ENCODE results near the gene COL10A1.

Gene COL10A1

DNA sequence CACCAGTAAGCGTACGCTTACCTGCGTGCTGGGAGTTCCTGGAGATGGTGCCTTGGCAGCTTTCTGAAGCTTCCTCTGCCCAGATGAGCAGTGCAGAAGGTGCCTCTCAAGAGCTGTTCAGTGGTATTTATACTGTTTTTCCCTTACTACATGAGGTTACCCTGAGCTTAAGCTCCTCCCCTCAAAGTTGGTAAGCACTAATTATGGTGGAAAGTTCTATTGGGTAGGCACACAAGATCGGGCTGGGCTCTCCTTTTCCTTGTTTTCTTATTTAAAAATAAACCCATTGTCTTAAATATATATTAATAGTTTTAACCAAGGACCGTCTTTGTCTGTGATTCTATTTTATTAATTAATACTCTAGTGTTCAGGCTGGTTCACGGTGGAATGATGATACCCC lies at the start of gene COL10A1:
TSS of gene COL10A1 (minus strand) at position 101 of the 400 bp plus-strand sequence. CDS start 640 bp downstream, outside the sequence.
- H3K4me3 Mint-ChIP-seq = no peak within 1 kb of the TSS
- H3K36me3 Mint-ChIP-seq (ENCODE audit: insufficient read depth) = peaks cover 2% of the 10 kb centered on the region
- ATAC-seq (replicated peaks; ENCODE audit: extremely low read depth, poor library complexity, severe bottlenecking) = no peak
- H3K9me3 Mint-ChIP-seq = no peaks in the 10 kb centered on the region
- DNase-seq (ENCODE audit: low spot score in 2 of 2) = no peak
- H3K27me3 Mint-ChIP-seq = no peaks in the 10 kb centered on the region
- no peak within 1 kb of the TSS for H3K27ac Mint-ChIP-seq (ENCODE audit: low read depth)
- peaks cover 6% of the 10 kb centered on the region for H3K4me1 Mint-ChIP-seq

GRCh38 chr6:116175344-116175743 lies 49.4 kb upstream of the COL10A1 start:
- H3K9me3 Mint-ChIP-seq = peaks cover 8% of the 10 kb centered on the region

GRCh38 chr6:116173928-116174327 lies 48.0 kb upstream of the COL10A1 start:
- no peak for DNase-seq (ENCODE audit: low spot score in 2 of 2)
- no peak for ATAC-seq (replicated peaks; ENCODE audit: extremely low read depth, poor library complexity, severe bottlenecking)
- H3K27me3 Mint-ChIP-seq = no peaks in the 10 kb centered on the region
- no peak overlapping the region for H3K27ac Mint-ChIP-seq (ENCODE audit: low read depth)
- no peaks in the 10 kb centered on the region for H3K4me1 Mint-ChIP-seq
- peaks cover 8% of the 10 kb centered on the region for H3K9me3 Mint-ChIP-seq
- H3K4me3 Mint-ChIP-seq = no peak overlapping the region
- H3K36me3 Mint-ChIP-seq (ENCODE audit: insufficient read depth) = peaks cover 4% of the 10 kb centered on the region

More at GRCh38 chr6:116175344-116175743, 49.4 kb upstream of the COL10A1 start:
- DNase-seq (ENCODE audit: low spot score in 2 of 2) (no peak), ATAC-seq (replicated peaks; ENCODE audit: extremely low read depth, poor library complexity, severe bottlenecking) (no peak)
- Mint-ChIP-seq H3K27me3 (no peaks in the 10 kb centered on the region), H3K4me3 (no peak overlapping the region), H3K4me1 (no peaks in the 10 kb centered on the region), H3K27ac (ENCODE audit: low read depth) (no peak overlapping the region), H3K36me3 (ENCODE audit: insufficient read depth) (peaks cover 4% of the 10 kb centered on the region)

DNA sequence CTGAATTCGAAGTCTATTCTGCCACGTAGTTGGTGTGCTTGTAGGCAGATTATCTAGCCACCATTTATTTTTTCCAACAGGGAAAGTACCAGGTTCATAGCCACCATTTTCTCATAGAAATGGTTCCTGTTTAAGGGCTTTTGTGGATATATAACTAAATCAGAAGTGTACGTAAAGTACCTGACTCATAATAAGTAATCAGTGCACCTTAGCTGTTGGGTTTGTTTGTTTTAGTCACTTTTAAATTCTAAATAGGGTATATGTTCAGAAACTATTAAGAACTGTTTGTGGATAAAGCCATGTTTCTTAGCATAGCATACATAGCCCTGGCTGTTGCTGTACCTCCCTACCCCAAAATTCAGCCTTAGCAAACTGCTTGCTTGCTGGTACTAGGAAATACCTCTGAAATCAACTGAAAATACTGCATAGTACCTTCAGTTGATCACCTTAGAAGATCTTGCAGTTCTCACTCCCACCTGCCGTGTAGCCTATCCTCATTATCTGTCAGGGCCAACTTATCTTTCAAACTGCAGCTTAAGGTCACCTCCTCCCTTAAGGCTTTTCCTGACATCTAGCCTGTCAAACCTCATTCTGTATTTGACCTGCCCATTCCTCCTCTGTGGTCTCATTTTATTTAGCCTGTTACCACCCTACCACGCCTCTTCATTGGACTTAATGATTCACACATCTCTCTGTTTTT lies 44.6 kb upstream of the COL10A1 start:
- no peaks in the 10 kb centered on the region for H3K27me3 Mint-ChIP-seq
- no peak overlapping the region for H3K4me3 Mint-ChIP-seq
- no peak overlapping the region for H3K27ac Mint-ChIP-seq (ENCODE audit: low read depth)
- no peak for DNase-seq (ENCODE audit: low spot score in 2 of 2)
- peaks cover 4% of the 10 kb centered on the region for H3K9me3 Mint-ChIP-seq
- H3K36me3 Mint-ChIP-seq (ENCODE audit: insufficient read depth) = peaks cover 3% of the 10 kb centered on the region
- no peak for ATAC-seq (replicated peaks; ENCODE audit: extremely low read depth, poor library complexity, severe bottlenecking)
- H3K4me1 Mint-ChIP-seq = no peaks in the 10 kb centered on the region

GRCh38 chr6:116169880-116170279 lies 43.9 kb upstream of the COL10A1 start:
- no peaks in the 10 kb centered on the region for H3K4me1 Mint-ChIP-seq
- H3K9me3 Mint-ChIP-seq = no peaks in the 10 kb centered on the region
- peaks cover 2% of the 10 kb centered on the region for H3K36me3 Mint-ChIP-seq (ENCODE audit: insufficient read depth)
- no peak overlapping the region for H3K4me3 Mint-ChIP-seq
- ATAC-seq (replicated peaks; ENCODE audit: extremely low read depth, poor library complexity, severe bottlenecking) (no peak), DNase-seq (ENCODE audit: low spot score in 2 of 2) (no peak)
- H3K27me3 Mint-ChIP-seq = no peaks in the 10 kb centered on the region
- H3K27ac Mint-ChIP-seq (ENCODE audit: low read depth) = no peak overlapping the region

GRCh38 chr6:116168148-116168547 lies 42.2 kb upstream of the COL10A1 start:
- H3K27ac Mint-ChIP-seq (ENCODE audit: low read depth) = no peak overlapping the region
- H3K4me3 Mint-ChIP-seq = no peak overlapping the region
- ATAC-seq (replicated peaks; ENCODE audit: extremely low read depth, poor library complexity, severe bottlenecking) = no peak
- H3K4me1 Mint-ChIP-seq = no peaks in the 10 kb centered on the region
- peaks cover 4% of the 10 kb centered on the region for H3K36me3 Mint-ChIP-seq (ENCODE audit: insufficient read depth)
- no peaks in the 10 kb centered on the region for H3K27me3 Mint-ChIP-seq
- DNase-seq (ENCODE audit: low spot score in 2 of 2) = no peak
- H3K9me3 Mint-ChIP-seq = no peaks in the 10 kb centered on the region

GRCh38 chr6:116166369-116166768 lies 40.4 kb upstream of the COL10A1 start:
- no peak for ATAC-seq (replicated peaks; ENCODE audit: extremely low read depth, poor library complexity, severe bottlenecking)

GRCh38 chr6:116165596-116165995 lies 39.7 kb upstream of the COL10A1 start:
- DNase-seq (ENCODE audit: low spot score in 2 of 2) (no peak), ATAC-seq (replicated peaks; ENCODE audit: extremely low read depth, poor library complexity, severe bottlenecking) (no peak)
- H3K27ac Mint-ChIP-seq (ENCODE audit: low read depth) = no peak overlapping the region
- no peak overlapping the region for H3K4me3 Mint-ChIP-seq
- no peaks in the 10 kb centered on the region for H3K9me3 Mint-ChIP-seq
- H3K4me1 Mint-ChIP-seq = no peaks in the 10 kb centered on the region
- H3K36me3 Mint-ChIP-seq (ENCODE audit: insufficient read depth) = peaks cover 2% of the 10 kb centered on the region
- no peaks in the 10 kb centered on the region for H3K27me3 Mint-ChIP-seq

More at GRCh38 chr6:116166369-116166768, 40.4 kb upstream of the COL10A1 start:
- Mint-ChIP-seq H3K36me3 (ENCODE audit: insufficient read depth) (peaks cover 4% of the 10 kb centered on the region), H3K27me3 (no peaks in the 10 kb centered on the region), H3K4me1 (no peaks in the 10 kb centered on the region), H3K27ac (ENCODE audit: low read depth) (no peak overlapping the region), H3K9me3 (no peaks in the 10 kb centered on the region), H3K4me3 (no peak overlapping the region)
- DNase-seq (ENCODE audit: low spot score in 2 of 2) = no peak

DNA sequence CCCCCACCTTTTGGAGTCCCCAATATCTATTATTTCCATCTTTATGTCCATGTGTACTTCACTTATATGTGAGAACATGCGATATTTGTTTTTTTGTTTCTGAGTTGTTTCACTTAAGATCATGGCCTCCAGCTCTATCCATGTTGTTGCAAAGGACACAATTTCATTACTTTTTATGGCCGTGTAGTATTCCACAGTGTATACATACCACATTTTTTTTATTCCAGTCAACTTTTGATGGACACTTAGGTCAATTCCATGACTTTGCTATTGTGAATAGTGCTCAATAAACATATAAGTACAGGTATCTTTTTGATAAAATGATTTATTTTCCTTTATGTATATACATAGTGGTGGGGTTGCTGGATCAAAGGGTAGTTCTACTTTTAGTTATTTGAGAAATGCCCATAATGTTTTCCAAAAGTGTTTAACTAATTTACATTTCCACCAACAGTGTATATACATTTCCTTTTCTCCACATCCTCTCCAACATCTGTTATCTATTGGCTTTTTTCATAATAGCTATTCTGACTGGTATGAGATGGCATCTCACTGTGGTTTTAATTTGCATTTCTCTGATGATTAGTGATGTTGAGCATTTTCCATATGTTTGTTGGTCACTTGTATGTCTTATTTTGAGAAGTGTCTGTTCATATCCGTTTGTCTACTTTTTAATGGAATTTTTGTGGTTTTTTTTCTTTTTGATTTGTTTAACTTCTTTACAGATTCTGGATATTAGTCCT lies 34.0 kb upstream of the COL10A1 start:
- DNase-seq (ENCODE audit: low spot score in 2 of 2) (no peak), ATAC-seq (replicated peaks; ENCODE audit: extremely low read depth, poor library complexity, severe bottlenecking) (no peak)
- peaks cover 4% of the 10 kb centered on the region for H3K36me3 Mint-ChIP-seq (ENCODE audit: insufficient read depth)
- H3K27me3 Mint-ChIP-seq = no peaks in the 10 kb centered on the region
- H3K4me3 Mint-ChIP-seq = no peak overlapping the region
- peaks cover 10% of the 10 kb centered on the region for H3K4me1 Mint-ChIP-seq
- peaks cover 6% of the 10 kb centered on the region for H3K9me3 Mint-ChIP-seq
- no peak overlapping the region for H3K27ac Mint-ChIP-seq (ENCODE audit: low read depth)

DNA sequence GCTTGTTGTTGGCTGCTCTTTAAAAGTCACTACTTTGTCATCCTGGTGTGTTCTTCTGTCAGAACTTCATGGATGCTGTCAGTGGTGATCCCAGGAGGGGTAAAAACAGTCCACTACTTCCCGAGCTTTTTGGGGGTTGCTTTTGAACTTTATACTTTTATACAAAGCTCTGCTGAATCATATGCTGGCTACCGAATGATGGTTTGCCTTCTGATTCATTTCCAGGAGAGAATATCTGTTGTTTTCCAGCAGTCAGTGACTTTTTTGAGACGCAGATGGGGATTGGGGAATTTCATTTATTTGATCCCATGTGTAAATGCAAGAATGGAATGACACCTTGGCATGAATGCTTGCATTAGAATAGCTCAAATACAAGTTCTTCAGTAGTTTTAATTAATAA lies 32.7 kb upstream of the COL10A1 start:
- peaks cover 4% of the 10 kb centered on the region for H3K36me3 Mint-ChIP-seq (ENCODE audit: insufficient read depth)
- no peak overlapping the region for H3K27ac Mint-ChIP-seq (ENCODE audit: low read depth)
- H3K27me3 Mint-ChIP-seq = no peaks in the 10 kb centered on the region
- H3K4me1 Mint-ChIP-seq = peaks cover 10% of the 10 kb centered on the region
- no peak overlapping the region for H3K4me3 Mint-ChIP-seq
- H3K9me3 Mint-ChIP-seq = peaks cover 6% of the 10 kb centered on the region
- DNase-seq (ENCODE audit: low spot score in 2 of 2) = no peak
- no peak for ATAC-seq (replicated peaks; ENCODE audit: extremely low read depth, poor library complexity, severe bottlenecking)

DNA sequence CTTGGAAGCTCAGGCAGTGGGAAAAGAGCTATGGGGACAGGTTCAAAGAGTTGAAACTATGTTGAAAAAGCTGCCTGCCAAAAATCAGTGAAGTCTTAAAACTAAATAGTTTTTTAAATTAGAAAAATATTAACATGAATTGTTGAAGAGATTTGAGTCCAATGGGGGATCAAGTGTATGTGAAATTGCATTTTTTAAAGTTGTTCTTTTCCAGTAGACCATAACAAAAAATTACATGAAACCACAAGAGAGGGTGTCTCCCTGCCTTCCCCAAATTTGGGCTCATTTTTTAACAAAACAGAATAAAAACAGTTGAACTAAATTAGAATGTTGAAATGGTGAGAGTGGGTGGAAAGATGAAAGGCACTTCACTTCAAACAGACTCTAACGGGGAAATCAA lies 31.5 kb upstream of the COL10A1 start:
- H3K36me3 Mint-ChIP-seq (ENCODE audit: insufficient read depth) = peaks cover 4% of the 10 kb centered on the region
- no peak for DNase-seq (ENCODE audit: low spot score in 2 of 2)
- H3K4me3 Mint-ChIP-seq = no peak overlapping the region
- peaks cover 6% of the 10 kb centered on the region for H3K9me3 Mint-ChIP-seq
- H3K27ac Mint-ChIP-seq (ENCODE audit: low read depth) = no peak overlapping the region
- peaks cover 10% of the 10 kb centered on the region for H3K4me1 Mint-ChIP-seq
- no peak for ATAC-seq (replicated peaks; ENCODE audit: extremely low read depth, poor library complexity, severe bottlenecking)
- no peaks in the 10 kb centered on the region for H3K27me3 Mint-ChIP-seq

DNA sequence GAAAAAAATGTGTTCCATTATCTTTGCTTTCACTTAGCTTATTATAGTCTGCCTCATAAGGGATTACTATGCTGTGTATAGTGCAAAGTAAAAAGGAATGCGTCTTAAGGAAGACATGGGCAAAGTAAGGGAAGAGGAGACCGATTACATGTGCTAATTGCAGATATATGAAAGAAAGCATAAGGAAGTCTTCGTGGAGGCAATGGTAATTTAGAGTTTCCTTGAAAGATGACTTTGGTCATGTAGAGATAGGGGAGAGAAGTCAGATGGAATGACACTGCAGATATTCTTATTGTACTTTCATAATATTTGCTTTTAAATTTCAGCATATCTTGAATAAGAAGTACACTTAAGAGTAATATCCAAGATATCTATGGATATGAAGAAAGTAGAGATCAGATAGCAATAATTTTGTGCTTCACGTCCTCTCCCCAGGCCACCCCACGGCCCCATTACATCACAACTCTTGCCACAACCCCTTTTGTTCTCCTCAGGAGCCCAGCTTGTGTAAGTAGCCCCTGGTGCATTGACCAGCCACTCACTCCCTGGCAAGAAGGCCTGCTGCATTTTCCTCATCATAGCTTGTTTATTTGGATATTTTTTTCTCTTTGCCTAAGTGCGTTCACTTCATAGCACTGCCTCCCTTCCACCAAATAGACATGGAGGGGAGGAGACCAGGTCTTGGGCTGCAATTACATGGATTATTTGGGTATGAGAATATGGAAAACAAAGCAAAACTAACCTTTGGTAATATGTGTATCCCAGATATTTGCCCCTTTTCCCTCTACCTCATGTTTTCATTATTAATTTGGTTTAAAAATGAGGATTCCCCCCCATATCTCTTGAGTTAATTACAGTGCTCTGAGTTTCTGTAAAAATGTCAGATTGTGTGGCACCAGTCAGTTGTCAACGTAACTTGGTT lies 30.7 kb upstream of the COL10A1 start:
- Mint-ChIP-seq H3K4me3 (no peak overlapping the region), H3K9me3 (peaks cover 6% of the 10 kb centered on the region), H3K36me3 (ENCODE audit: insufficient read depth) (peaks cover 4% of the 10 kb centered on the region), H3K27me3 (no peaks in the 10 kb centered on the region), H3K4me1 (peaks cover 10% of the 10 kb centered on the region), H3K27ac (ENCODE audit: low read depth) (no peak overlapping the region)
- no peak for ATAC-seq (replicated peaks; ENCODE audit: extremely low read depth, poor library complexity, severe bottlenecking)
- no peak for DNase-seq (ENCODE audit: low spot score in 2 of 2)

Data from central memory CD8-positive, alpha-beta T cell (primary cell).